Hepatic stellate cell (primary cell): ENCODE measurements around the gene PSPC1.
"Not testable (repeated sequence)": the region's sequence is repeated elsewhere in the genome, so short reads cannot be mapped to it uniquely, and the experiment has no call there.

Experiments
- DNase-seq: peaks from one replicate; pipeline ENCODE4 v3.0.0; 2011; ENCODE audit warnings: low spot score

Gene PSPC1

GRCh38 chr13:19764237-19764636 is 18.5 kb downstream of the PSPC1 start:
- no peak for DNase-seq

- no peak for DNase-seq
Measured at GRCh38 chr13:19763618-19764017, 19.1 kb downstream of the PSPC1 start.

- DNase-seq, result no peak
Measured at GRCh38 chr13:19759669-19760068, 23.1 kb downstream of the PSPC1 start.

GRCh38 chr13:19742643-19743042 is 40.1 kb downstream of the PSPC1 start:
- DNase-seq, result no peak

DNA sequence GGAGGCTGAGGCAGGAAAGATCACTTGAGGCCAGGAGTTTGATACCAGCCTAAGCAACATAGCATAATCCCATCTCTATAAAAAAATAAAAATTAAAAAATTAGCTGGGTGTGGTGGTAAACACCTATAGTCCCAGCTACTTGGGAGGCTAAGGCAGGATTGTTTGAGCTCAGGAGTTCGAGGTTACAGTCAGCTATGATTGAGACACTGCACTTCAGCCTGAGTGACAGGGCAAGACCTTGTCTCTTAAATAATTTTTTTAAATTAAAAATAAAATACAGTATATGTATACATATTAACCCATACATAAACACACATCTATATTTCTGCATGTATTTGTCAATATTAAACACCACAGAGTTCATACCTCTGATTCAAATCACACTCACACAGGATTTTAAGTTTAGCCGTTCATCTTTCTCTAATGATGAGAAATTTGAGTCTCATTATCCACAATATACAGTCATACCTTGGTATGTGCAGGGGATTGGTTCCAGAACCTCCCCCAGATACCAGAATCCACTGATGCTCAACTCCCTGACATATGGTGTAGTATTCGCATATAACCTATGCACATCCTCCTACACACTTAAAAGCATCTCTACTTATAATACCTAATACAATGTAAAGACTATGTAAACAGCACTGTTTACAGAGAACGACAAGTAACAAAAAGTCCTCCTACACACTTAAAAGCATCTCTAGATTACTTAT is 44.7 kb downstream of the PSPC1 start:
- DNase-seq, result no peak

DNA sequence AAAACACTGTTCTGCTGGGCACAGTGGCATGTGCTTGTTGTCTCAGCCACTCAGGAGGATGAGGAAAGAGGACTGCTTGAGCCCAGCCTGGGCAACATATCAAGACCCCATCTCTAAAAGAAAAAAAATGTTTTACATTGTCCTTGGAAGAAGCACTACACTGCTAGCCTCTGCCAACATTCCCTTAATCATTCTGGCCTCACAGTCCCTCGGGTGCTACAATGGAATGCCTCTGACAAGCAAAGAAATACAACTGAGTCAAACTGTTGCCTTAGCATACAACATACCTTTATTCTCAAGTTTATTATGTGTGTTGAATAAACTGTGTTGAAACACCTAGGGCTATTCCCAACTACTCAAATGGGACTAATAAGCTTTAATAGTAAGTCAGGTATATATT is 56.1 kb downstream of the PSPC1 start:
- no peak for DNase-seq

GRCh38 chr13:19725320-19725719 is 57.4 kb downstream of the PSPC1 start:
- no peak for DNase-seq

DNA sequence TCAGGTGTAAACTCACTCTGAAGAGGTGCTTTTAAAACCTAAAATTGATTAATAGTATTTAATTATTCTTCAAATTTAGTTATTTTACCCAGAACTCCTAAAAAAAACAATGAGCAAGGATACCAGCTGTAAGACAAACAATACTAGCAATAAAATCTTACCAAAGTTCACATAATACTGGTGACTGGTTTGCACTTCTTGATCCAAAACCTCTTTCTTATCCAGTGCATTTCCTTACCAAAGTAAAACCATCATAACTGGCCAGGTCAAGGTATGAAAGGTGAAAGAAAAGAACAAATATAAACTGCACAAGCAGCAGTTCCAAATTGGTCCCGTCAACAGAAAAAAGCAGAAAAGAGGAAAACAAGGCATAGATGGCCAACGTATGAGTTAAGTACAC is 62.7 kb downstream of the PSPC1 start:
- no peak for DNase-seq

- DNase-seq, result peak; percentile 58
Measured at GRCh38 chr13:19713186-19713965, 69.4 kb downstream of the PSPC1 start.

DNA sequence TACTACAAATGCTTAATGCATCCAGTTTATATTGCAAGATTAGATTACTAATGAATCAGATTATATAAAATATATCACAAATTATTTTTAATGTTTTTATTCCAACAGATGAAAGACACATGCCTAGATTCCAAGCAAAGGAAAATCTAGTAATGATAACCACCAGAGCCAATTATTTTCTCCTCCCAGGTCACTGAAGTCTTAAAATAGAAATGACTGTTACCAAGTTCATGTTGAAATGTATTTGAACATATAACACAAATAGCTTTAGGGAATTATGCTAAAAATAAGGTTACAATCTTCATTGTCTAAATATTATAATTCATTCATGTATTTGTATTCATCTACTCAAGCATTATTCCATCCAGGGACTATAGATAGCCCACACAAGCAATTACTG is 73.0 kb downstream of the PSPC1 start:
- DNase-seq, result not testable (repeated sequence)

DNA sequence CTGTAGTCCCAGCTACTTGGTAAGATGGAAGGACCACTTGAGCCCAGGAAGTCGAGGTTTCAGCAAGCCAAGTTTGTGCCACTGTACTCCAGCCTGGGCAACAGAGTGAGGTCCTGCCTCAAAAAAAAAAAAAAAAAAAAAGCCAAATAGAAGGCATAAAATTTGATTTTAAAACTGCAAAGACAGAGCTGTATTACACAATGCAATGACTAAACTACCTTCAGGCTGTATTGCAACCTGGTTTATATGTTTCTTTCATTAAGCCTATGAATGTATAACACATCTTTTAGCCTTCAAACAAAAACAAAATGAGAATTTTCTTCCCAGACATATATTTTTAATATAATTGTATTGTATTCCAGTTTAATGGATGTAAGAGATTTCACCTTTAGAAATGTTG is 73.7 kb downstream of the PSPC1 start:
- not testable (repeated sequence) for DNase-seq

- not testable (repeated sequence) for DNase-seq
Measured at GRCh38 chr13:19704256-19704655, 78.5 kb downstream of the PSPC1 start.

DNA sequence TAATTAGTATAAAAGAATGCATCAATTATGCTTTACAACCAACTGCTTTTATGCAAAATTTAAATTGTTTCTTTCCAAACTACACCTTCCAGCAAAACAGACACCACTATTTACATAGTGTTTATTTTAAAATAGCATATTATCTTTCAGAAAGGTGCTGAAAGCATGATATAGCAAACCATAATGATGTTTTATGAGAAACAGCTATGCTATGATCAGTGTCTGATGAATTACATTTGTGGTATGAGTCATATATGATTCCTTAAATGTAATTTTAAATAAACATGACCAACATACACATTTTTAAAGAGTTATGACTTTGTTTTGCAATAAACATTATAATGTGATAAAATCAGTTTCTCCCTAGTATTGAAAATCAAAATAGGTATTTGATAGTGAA is 81.1 kb downstream of the PSPC1 start:
- DNase-seq, result not testable (repeated sequence)

- DNase-seq, result not testable (repeated sequence)
Measured at GRCh38 chr13:19700963-19701362, 81.8 kb downstream of the PSPC1 start.

DNA sequence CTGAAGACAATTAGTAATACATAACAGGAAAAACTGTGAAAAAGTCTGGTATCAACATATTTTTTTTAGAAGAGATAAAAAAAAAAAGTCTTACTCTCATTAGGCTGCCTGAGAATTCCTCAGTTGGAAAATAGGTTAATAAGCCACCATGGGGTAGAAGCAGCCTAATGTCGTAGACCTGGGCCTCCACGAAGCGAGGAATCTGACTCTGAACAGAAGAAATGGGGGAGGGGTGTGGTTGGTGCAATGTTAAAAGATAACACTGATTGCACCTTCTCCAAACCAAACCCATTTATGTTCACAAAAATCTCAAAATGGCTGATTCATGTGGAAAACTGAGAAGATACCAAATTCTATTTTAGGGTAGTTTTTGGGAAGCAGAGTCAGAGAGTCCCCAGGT is 86.9 kb downstream of the PSPC1 start:
- no peak for DNase-seq

DNA sequence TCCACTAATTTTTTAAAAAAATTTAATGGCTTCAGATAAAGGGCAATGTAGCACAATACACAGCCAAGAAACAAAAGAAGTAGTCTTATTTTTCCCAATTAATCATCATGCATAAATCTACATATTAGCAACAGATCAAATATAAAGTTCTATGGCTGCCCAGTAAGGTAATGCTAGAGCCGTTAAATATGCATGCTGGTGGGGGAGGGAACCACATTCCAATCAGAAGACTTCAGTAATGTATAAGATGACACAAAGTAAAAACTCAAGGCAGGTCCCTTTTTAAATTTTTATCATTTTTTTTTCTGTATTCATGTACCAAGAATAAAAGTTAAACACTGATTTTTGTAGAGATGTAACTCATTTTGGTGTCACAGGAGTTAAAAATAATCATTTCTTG is 87.3 kb downstream of the PSPC1 start:
- no peak for DNase-seq

GRCh38 chr13:19691447-19691846 is 91.3 kb downstream of the PSPC1 start:
- DNase-seq, result not testable (repeated sequence)

GRCh38 chr13:19685437-19685836 is 97.3 kb downstream of the PSPC1 start:
- DNase-seq, result no peak

DNA sequence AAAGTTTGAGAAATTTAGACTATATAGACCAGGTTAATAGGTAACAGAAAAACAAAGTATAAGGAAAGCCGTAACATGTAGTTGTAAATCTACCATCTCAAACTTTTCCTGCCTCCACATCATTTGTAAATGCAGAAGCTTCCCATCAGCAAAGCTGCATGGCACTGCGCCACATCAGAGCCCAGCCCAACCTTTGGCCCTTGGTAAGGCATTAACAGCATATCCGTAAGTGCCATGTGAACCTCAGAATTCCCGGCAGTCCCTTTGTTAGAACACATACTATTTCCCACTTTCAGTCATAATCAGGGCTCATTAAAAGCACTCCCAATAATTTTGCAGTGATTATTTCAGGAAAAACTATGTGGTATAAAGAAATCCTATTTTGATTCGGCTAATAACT is 97.7 kb downstream of the PSPC1 start:
- DNase-seq, result no peak

- no peak for DNase-seq
Measured at GRCh38 chr13:19681517-19681916, 101.2 kb downstream of the PSPC1 start.

- DNase-seq, result no peak
Measured at GRCh38 chr13:19680751-19681150, 102.0 kb downstream of the PSPC1 start.

GRCh38 chr13:19676168-19676567 is 106.6 kb downstream of the PSPC1 start:
- no peak for DNase-seq

DNA sequence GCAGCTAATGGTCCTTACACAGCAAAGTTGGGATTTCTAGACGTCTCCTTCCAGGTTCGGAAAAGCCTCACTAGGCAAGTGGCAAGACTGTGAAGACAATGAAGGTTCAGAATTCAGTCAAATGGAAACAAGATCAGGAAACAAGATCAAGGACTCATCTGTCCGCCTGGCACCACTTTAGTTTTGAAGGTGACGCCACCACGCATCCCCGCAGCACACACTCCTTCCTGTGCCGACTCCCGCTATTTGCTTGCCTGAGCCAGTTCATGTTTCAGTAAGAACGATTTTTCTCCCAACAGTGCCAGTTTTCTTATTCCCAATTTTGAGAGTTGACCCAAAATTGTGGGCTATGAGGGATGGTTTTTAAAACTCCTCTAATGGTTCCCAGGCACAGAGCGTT is 107.8 kb downstream of the PSPC1 start:
- DNase-seq, result no peak
